ENCODE measurements around the gene CRYBG1.

DNA sequence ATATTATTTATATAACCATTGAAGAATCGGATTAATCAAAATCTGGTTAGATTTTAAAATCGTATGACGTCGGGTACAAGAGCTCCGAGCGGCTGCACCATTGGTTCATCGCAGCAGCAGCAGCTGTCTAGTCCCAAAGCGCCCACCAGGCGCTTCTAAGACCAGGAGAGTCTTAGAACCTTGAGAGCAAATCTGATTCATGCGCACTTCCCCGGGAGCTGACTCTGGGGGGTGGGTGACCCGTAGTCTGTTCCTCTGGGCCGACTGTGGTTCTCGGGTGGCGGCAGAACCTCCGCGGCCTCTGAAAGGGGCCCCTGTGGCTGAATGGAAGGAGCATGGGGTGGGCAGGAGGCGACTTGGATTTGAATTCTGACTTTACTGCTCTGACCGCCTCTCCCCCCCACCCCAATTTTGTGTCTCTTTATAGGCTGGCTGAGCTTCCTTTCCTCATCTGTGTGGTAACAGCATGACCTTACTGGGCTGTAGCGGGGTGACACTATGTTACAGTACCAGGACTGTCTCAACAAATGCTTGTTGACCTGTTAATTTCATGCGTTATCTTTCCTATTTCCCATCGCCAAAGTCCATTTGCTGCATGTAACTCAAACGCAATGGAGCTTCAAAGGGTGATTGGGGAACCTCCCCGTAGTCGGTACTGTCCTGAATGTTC is 149.0 kb downstream of the CRYBG1 start:
- TF ChIP-seq NFE2L1 (CRISPR knock-in tag; IDR thresholded peaks at IDR 0.05): no peak
- no peak for TF ChIP-seq ATF1 (CRISPR knock-in tag; IDR thresholded peaks at IDR 0.05)
- no peak for TF ChIP-seq ATF6 (CRISPR knock-in tag; IDR thresholded peaks at IDR 0.05)
- TF ChIP-seq CBFB (CRISPR knock-in tag; IDR thresholded peaks at IDR 0.05; ENCODE audit: low read depth): no peak
- TF ChIP-seq, protein P1, sequence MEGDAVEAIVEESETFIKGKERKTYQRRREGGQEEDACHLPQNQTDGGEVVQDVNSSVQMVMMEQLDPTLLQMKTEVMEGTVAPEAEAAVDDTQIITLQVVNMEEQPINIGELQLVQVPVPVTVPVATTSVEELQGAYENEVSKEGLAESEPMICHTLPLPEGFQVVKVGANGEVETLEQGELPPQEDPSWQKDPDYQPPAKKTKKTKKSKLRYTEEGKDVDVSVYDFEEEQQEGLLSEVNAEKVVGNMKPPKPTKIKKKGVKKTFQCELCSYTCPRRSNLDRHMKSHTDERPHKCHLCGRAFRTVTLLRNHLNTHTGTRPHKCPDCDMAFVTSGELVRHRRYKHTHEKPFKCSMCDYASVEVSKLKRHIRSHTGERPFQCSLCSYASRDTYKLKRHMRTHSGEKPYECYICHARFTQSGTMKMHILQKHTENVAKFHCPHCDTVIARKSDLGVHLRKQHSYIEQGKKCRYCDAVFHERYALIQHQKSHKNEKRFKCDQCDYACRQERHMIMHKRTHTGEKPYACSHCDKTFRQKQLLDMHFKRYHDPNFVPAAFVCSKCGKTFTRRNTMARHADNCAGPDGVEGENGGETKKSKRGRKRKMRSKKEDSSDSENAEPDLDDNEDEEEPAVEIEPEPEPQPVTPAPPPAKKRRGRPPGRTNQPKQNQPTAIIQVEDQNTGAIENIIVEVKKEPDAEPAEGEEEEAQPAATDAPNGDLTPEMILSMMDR (IDR thresholded peaks at IDR 0.05): no peak
- TF ChIP-seq MLX (CRISPR knock-in tag; IDR thresholded peaks at IDR 0.05): no peak
- TF ChIP-seq, protein P2, sequence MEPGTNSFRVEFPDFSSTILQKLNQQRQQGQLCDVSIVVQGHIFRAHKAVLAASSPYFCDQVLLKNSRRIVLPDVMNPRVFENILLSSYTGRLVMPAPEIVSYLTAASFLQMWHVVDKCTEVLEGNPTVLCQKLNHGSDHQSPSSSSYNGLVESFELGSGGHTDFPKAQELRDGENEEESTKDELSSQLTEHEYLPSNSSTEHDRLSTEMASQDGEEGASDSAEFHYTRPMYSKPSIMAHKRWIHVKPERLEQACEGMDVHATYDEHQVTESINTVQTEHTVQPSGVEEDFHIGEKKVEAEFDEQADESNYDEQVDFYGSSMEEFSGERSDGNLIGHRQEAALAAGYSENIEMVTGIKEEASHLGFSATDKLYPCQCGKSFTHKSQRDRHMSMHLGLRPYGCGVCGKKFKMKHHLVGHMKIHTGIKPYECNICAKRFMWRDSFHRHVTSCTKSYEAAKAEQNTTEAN (CRISPR knock-in tag; IDR thresholded peaks at IDR 0.05): no peak
- TF ChIP-seq CREB1 (CRISPR knock-in tag; IDR thresholded peaks at IDR 0.05): no peak
- TF ChIP-seq NR3C1 (CRISPR knock-in tag; conservative IDR thresholded peaks at IDR 0.05; ENCODE audit: low read depth): no peak
- no peak for TF ChIP-seq SMAD4 (CRISPR knock-in tag; IDR thresholded peaks at IDR 0.05)

All from WTC11 (cell line).